Kidney epithelial cell (primary cell): Measurements from ENCODE around the gene RPL28. TPM values are rescaled to one million over a fixed set of nuclear protein-coding genes. Genes with fewer than 3 reads are reported as not detected.
"Not testable (repeated sequence)": the region's sequence is repeated elsewhere in the genome, so short reads cannot be mapped to it uniquely, and the experiment has no call there.

Source experiments
- DNase-seq: peaks from one replicate; pipeline ENCODE4 v3.0.0-alpha.2; 2010; ENCODE audit warnings: low read depth
- H3K27me3 ChIP-seq: 2 replicates; pipeline ENCODE4 v1.6.0; 2011; ENCODE audit warnings: low read length; ENCODE audit not compliant: control insufficient read depth, insufficient read depth
- H3K36me3 ChIP-seq: 2 replicates; pipeline ENCODE4 v1.5.1; 2011; ENCODE audit warnings: low read length; ENCODE audit not compliant: control insufficient read depth, insufficient read depth
- H3K4me3 ChIP-seq: 2 replicates; pipeline ENCODE4 v1.5.1; 2011; ENCODE audit warnings: low read depth, mild to moderate bottlenecking, control low read depth, low read length
- total RNA-seq: library from RNA; depleted of rRNA; stranded (reverse); fragments of >200 nt; gene quantifications from 2 replicates; pipeline ENCODE4 v1.2.3, GENCODE V29; 2015
- TF ChIP-seq, protein P1 (sequence below): IDR thresholded peaks from 2 replicates; pipeline ENCODE4 v1.5.1; 2011; ENCODE audit warnings: mild to moderate bottlenecking, moderate library complexity, low read length, control low read depth, inconsistent platforms; ENCODE audit not compliant: insufficient read depth, poor library complexity, severe bottlenecking

The RPL28 gene
- total RNA-seq, 1 donor from 2014 or later, result 630 TPM

GRCh38 chr19:55400281-55401087 lies 14.8 kb downstream of the RPL28 start:
- Histone ChIP-seq H3K36me3 (peaks cover 3% of the 10 kb centered on the region), H3K4me3 (no peak overlapping the region), H3K27me3 (no peaks in the 10 kb centered on the region)
- DNase-seq, result no peak
- TF ChIP-seq, protein P1, sequence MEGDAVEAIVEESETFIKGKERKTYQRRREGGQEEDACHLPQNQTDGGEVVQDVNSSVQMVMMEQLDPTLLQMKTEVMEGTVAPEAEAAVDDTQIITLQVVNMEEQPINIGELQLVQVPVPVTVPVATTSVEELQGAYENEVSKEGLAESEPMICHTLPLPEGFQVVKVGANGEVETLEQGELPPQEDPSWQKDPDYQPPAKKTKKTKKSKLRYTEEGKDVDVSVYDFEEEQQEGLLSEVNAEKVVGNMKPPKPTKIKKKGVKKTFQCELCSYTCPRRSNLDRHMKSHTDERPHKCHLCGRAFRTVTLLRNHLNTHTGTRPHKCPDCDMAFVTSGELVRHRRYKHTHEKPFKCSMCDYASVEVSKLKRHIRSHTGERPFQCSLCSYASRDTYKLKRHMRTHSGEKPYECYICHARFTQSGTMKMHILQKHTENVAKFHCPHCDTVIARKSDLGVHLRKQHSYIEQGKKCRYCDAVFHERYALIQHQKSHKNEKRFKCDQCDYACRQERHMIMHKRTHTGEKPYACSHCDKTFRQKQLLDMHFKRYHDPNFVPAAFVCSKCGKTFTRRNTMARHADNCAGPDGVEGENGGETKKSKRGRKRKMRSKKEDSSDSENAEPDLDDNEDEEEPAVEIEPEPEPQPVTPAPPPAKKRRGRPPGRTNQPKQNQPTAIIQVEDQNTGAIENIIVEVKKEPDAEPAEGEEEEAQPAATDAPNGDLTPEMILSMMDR, result no peak

GRCh38 chr19:55401390-55401789 lies 15.7 kb downstream of the RPL28 start:
- not testable (repeated sequence) for H3K4me3 ChIP-seq, DNase-seq, H3K36me3 ChIP-seq, H3K27me3 ChIP-seq

DNA sequence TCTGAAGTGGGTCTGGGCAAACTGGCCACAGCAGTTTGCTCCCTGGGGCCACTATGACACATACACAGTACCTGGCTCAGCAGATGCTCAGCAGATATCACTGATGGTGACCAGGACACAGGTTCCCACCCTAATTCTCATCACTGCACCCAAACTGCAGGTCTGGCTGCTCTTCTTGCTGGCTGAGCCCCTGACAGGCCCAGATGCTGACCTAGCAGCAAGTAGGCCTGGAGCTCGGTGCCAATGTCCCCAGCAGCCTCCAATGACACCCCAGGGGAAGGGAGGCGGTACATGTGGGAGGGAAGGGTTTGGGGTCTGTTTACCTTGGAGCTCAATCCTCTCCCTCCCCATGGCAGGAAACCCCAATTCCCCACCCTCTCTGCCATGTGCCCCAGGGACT lies 16.8 kb downstream of the RPL28 start:
- DNase-seq, result no peak
- TF ChIP-seq, protein P1, result no peak
- Histone ChIP-seq H3K27me3 (no peaks in the 10 kb centered on the region), H3K36me3 (peaks cover 3% of the 10 kb centered on the region), H3K4me3 (no peak overlapping the region)

- TF ChIP-seq, protein P1, result no peak
- H3K4me3 ChIP-seq, result peak overlapping the region; percentile 92
- DNase-seq, result no peak
- no peaks in the 10 kb centered on the region for H3K27me3 ChIP-seq
- peaks cover 3% of the 10 kb centered on the region for H3K36me3 ChIP-seq
Observed at GRCh38 chr19:55405638-55406037, 19.9 kb downstream of the RPL28 start.

DNA sequence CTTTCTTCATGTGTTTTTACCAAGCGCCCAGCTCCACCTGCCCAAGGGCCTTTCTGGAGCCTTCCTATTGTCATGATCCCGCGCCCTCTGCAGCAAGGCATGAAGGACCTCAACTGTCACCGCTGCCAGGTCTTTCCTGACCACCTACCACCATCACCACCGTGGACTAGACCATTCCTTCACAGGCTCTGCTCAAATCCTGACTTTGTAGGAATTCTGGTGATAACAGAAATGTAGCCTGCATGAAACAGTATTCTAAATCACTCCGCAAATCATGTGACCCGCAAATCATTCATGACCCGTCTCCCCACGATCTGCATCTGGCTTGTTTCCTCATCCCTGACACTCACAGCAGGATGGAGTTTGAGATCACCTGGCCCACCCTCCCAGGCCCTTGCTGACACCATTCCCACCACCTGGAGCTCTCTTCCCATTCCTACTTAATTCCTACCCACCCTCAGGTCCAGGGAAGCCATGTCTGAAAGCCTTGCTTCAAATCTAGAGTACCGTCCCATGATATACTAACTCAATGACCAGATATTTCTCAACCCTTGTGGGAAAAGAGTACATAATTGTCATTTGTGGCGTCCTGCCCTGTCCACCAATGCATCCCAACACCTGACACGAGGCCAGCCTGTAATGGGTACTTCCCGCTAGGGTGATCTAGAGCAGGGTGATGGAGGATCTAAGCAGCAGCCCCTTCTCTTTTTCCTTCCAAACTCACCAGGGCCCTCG lies 20.5 kb downstream of the RPL28 start:
- Histone ChIP-seq H3K36me3 (peaks cover 3% of the 10 kb centered on the region), H3K4me3 (peak overlapping the region; percentile 92), H3K27me3 (no peaks in the 10 kb centered on the region)
- TF ChIP-seq, protein P1, result no peak
- no peak for DNase-seq

- H3K4me3 ChIP-seq, result peak overlapping the region; percentile 92
- H3K27me3 ChIP-seq, result no peaks in the 10 kb centered on the region
- no peak for DNase-seq
- peaks cover 1% of the 10 kb centered on the region for H3K36me3 ChIP-seq
- TF ChIP-seq, protein P1, result no peak
Observed at GRCh38 chr19:55406826-55407549, 21.3 kb downstream of the RPL28 start.

DNA sequence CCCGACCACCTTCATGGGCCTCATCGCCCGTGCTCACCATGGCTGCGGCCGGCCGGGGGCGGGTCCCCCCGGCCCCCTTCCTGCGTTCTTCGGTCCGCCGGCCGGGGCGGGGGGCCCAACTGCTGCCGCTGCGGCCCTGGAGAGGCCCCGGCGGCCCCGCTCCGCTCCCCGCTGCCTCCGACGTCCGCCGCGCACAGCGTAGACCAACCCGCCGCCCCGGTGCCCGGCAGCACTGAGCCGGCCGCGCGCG lies 21.7 kb downstream of the RPL28 start, which contains the start of gene UBE2S:
TSS of gene UBE2S (minus strand) at position 239 of the 250 bp plus-strand sequence. CDS start at position 40, 199 bp downstream.
- H3K4me3 ChIP-seq, result peak within 1 kb of the TSS; percentile 92
- DNase-seq, H3K36me3 ChIP-seq, H3K27me3 ChIP-seq: not testable (repeated sequence)
